ENCODE measurements around the gene BUD13.
A peak's percentile ranks its signal among the peaks of the same experiment; 100 is the strongest.
"Not testable (repeated sequence)": the region's sequence is repeated elsewhere in the genome, so short reads cannot be mapped to it uniquely, and the experiment has no call there.

The BUD13 gene

DNA sequence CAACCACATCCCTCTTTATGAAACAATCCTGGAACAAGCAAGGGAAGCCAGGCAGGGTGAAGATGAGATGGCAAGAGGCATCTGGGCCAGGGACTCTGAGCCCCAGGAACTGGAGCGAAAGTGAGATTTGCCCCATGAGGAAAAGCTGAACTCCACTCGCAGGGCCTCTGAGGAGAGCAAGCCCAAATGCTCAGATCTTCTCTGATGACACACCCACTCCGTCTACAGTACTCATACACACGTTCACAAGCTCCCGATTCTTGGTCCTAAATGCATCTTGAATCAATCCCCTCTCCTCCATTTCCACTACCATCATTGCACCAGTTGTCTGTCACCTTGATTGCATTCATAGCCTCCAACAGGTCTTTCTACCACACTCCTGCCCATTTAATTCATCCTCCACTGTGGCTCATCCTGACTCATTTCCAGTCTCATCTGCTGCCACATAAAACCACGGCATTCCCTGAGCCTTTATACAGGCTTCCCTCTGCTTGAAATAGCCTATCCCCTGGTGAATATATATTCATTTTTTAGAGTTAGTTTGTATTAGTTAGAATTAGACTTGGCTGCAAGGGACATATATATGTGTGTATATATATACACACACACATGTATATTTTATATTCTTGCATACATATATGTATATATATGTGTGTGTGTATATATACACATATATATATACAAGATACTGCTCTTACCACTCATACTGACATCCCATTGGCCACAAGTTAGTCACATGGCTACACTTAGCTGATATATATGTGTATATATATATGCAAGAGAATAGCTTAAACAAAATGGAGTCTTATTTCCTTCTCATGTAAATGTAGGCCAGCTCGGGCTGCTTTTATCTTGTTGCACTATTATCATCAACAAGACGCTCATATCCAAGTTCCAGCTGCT, 20.3 kb upstream of the BUD13 start:
- DNase-seq = no peak

DNA sequence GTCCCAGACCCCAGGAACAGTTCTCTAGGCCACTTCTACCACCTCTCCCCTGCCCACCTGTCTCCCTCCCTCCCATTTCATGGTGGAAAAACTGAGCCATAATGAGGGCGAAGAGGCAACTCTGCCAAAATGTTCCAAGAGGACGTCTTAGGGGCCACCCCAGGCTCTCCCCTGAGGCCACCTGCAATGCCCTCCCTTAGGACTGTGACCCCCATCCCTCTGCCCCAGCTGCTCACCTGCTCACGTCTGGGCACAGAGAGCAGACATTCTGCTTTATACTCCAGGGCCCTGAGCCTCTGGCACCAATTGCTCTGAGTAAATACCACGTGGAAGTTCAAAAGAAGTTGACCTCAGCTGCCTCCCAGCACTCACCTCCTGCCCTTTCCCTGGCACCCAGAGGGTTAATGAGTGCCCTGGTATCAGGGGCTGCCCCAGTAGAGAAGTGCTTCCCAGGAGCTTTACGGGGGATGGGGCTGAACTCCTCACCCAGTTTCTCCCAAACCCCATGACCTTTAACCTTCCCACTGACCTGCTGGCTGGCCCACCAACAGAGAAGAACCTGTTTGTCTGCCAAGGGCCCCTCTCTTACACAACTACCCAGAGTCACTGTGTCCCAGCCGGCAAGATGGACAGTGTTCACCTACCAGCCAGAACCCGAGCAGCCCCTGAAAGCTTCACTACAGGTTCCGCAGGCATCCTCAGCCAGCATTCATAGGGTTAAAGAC, 19.5 kb upstream of the BUD13 start:
- DNase-seq = no peak

GRCh38 chr11:116791813-116792143, 19.0 kb upstream of the BUD13 start, which contains the start of gene APOA5:
TSS of gene APOA5 (minus strand) at chr11:116791879. CDS start at chr11:116791860, 19 bp downstream.
- DNase-seq = no peak

DNA sequence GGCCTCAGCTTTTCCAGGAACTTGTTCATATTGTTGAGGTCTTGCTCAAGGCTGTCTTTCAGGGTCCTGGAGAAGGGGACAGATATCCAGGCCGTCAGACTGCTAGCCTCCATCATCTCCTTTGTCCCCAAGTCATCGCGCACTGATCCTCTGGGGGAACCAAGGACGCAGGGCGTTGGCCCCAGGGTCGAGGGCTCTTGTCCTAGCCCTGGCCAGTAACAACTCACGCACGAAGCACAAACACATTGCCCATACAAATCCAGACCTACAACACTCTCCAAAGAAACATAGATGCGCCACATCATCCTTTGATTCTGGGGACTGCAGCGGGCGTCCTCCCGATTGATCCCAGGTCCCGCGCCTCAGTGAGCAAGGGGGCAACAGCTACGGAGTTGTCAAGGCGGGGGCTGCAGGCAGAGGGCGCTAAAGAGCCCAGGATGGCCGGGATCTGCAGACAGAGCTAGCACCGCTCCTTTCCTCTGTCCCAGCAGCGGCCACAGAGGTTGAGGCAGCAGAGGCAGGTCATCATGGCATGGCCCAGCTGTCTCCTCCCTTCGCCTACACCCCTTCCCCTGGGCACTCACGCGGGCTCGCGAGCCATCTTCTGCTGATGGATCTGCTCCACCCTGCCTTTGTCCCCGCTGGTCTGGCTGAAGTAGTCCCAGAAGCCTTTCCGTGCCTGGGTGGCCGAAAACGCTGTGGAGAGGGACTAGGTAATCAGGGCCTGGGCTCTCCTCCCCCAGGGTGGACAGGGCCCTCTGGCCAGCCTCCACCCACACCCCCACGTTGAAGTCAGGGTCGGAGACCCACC, 18.4 kb upstream of the BUD13 start:
- no peak for DNase-seq

GRCh38 chr11:116790167-116791001, 17.6 kb upstream of the BUD13 start:
- no peak for DNase-seq

DNA sequence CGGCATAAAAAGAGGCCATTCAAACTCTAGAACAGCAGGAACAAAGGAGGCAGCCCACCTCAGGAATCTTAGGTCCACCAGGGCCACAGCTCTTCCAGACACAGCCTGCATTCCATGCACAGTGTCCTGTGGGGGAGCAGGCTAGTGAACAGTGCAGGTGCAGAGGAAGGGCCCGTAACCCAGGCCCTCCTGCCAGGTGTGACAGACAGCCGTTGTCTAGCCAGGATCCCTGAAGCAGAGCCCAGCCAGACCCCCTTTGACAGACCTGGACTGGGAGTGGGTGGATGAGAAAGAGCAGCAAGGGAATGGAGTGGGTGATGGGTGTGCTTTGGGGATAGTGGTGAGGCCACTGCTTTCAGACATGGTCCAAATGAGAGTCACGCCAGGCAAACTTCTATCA, 16.2 kb upstream of the BUD13 start:
- DNase-seq = no peak

DNA sequence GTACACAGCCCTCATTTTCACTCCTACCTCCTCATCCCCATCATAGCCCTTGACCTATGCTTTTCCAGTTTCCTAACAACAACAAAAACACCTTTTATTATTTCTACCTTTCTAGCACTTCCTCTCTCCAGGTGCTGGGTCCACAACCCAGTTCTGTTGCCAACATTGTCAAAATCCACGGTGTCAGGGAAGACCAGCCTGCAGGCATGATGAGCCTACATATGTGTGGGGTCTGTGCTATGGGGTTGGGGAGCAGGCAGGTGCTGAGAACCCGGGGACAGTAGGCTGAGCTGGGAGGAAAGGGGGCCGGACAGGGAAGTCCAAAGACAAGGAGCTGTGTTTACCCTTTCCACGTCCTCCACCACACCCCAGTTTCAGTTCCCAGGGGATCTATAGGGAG, 15.7 kb upstream of the BUD13 start:
- no peak for DNase-seq

DNA sequence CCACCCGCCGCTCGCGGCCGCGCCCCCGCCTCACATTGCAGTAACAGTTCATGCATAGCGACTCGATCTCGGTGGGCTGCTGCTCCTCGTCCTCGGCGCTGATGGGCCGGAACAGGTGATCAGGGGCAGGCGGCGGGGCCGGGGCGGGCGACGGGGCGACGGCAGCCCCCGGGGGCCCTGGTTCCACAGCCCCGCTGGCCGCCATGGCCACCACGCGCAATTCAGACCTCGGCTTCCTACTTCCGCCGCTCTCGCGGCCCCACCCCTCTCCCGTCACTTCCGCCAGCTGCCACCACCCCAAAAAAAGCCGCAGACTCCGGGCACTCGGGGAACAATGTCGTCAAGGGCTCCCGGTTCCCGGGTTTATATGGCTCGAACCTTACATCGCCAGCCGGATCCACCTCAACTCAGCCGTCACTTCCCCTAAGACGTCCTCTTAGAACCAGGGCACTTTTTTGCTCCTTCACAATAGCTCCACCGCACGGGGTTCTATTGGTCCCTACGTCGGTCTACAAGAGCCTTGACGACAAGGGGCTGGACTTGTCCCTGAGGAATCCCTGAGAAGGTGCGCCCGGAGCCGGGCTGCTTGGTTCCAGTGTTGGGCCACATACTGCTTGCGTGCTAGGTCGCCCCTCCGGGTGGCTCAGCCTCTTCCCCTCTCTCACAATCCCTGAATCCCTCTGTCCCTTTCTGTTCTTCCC, 15.1 kb upstream of the BUD13 start, which contains the start of gene ZPR1:
Gene ZPR1, minus strand, starts transcription at position 238 of the 701 bp plus-strand sequence. Its CDS starts 33 bp downstream, at position 205.
- peak; percentile 95 for DNase-seq

DNA sequence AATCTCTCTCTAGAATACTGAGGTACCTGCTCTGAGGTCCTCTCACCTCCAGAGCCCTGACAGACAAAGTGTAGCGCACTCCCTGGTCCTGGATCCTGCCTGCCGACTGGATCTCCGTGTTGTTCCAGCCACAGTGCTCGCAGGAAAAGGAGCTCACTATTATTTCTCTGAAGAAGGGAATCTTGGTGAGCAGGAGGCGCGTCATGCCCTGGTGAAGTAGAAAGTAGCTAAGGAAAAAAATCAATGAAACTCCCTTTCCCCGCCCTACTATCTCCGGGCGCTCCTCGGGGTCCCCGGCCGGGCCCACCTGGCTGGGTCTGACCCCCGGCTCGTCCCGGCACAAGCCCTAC, 14.6 kb upstream of the BUD13 start:
- no peak for DNase-seq

DNA sequence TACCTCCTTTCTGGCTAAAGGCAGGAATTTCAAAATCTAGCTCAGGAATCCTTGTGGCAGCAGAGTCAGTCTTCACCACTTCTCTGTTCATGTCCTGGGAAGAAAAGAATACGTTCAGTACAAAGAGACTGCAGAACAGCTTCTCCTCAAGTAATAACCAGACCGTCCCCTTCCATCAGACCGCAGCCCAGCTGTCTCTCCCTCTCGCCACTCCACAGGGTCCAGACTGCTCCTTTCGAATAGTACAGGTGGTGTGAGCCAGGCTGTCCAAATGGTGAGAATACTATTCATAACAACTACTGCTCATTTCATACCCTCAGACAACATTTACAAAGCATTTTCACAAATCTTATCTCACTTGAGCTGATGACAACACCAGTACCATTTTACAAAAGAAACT, 14.2 kb upstream of the BUD13 start:
- DNase-seq = no peak

- no peak for DNase-seq
Measured at GRCh38 chr11:116786326-116786725, 13.5 kb upstream of the BUD13 start.

DNA sequence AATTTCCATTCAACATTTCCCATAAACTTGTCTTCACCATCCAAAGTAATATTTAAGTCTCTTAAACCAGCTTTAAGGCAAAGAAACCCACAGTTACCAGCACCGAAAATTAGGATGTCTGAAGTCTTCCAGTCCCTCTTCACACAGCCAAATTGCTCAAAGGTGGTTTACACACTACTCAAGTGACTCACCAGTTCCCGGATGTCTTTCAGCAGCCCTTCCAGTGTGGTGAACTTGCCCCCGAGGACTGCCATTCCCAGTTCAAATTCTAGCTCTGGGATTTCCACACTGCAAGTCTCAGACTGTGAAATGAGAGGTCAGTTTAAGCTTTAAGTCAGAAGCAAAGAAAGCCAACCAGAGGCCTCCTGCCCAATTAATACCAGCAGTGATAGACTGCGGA, 9.9 kb upstream of the BUD13 start:
- DNase-seq = no peak

DNA sequence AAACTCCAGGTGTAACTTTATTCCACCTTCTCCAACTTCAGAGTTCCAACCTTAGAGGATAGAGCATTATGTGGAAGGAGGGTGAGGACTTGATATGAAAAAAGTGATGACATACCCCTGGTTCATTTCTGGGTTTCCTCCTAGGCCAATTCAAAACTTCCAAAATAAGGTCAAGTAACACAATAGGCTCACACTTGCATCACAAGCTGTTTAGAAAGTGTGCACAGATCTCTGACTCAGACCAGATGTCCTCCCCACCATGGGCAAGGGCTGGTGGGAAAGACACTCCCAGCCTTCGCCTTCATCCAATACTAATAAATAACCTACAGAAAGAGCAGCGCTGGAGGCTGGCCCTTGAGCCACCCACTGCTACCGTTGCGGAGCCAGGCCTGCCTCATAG, 5.8 kb upstream of the BUD13 start:
- no peak for DNase-seq

GRCh38 chr11:116777056-116777455, 4.3 kb upstream of the BUD13 start:
- no peak for DNase-seq

- no peak for DNase-seq
Measured at GRCh38 chr11:116776522-116776984, 3.8 kb upstream of the BUD13 start.

- DNase-seq = no peak
Measured at GRCh38 chr11:116775975-116776374, 3.2 kb upstream of the BUD13 start.

- DNase-seq = no peak
Measured at GRCh38 chr11:116774661-116775060, 1.9 kb upstream of the BUD13 start.

DNA sequence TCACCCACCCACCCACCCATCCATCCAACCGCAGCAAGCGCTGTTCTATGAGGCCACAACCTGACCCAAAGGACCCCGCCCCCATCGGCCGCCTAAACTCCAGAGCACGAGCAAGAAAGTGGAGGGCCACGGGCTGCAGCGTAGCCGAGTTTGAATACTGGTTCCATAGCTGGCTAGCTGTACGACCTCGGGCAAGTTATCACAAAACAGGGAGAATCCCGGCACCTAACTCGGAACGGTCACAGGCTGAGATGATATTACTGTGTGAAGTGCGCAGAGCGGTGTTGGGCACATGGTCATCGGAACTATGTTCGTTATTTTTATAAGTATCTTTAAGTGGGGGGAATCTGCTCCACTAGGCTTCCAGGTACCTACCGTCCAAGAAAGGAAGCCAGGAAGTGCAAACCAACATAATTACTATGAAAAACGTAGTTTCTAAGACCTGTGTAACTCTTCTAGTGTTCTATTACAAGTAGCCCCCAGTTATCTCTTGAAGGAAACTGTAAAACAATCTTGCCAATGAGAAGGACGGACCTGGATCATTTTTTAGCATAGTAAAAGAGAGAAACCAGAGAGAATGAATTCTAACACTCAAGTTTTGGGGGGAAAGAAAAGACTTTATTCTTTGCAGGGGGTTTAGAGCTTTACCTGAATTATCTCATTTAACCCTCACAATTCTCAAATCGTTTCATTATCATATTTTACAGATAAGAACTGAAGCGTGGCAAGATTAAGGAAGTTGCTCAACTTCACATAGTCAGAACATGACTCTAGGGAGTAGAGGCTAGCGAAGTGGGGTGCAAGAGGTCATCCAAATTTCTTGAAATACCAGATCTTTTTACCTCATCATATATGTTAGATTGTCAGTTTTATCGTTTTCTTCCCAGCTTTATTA, 663 bp upstream of the BUD13 start:
- DNase-seq = no peak

GRCh38 chr11:116771935-116772334, 852 bp downstream of the BUD13 start:
- no peak for DNase-seq

DNA sequence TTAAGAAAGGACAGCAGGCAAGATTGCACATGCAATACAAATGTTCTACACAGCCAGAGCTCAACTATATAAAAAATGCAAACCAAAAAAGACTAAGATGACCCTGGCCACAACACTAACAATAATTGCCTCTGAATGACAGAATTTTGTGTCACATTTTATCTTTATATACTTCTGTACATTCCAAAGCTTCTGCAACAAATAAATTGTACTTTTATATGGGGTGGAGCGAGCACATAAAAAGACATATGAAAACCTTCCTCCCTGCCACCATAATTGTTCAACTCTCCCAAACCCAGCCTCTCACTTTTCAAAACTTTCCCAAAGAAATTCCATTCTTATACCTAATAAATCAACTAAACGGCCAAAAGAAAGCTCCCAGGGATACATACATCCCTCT, 10.7 kb downstream of the BUD13 start:
- no peak for DNase-seq

DNA sequence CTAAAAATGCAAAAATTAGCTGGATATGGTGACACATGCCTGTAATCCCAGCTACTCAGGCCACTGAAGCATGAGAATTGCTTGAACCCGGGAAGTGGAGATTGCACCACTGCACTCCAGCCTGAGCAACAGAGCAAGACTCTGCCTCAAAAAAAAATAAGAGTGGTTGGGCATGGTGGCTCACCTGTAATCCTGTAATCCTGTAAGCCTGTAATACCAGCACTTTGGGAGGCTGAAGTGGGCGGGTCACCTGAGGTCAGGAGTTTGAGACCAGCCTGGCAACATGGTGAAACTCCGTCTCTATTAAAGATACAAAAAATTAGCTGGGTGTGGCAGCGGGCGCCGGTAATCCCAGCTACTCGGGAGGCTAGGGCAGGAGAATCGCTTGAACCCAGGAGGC, 16.7 kb downstream of the BUD13 start:
- not testable (repeated sequence) for DNase-seq
